DND-41 (cell line): ENCODE results near the gene TSPAN14.

Experiments
- CTCF ChIP-seq: IDR thresholded peaks from 2 replicates; pipeline ENCODE4 v1.5.1; 2012; ENCODE audit warnings: borderline replicate concordance, low read length, moderate library complexity, mild to moderate bottlenecking; ENCODE audit not compliant: poor library complexity, severe bottlenecking; ENCODE audit errors: extremely low read depth
- EZH2 ChIP-seq: IDR thresholded peaks from 3 replicates; pipeline ENCODE4 v1.6.1; 2012; ENCODE audit warnings: borderline replicate concordance, low read depth, mild to moderate bottlenecking, moderate library complexity, low read length, inconsistent platforms; ENCODE audit not compliant: severe bottlenecking

GRCh38 chr10:80486785-80487420 lies 32.8 kb downstream of the TSPAN14 start:
- TF ChIP-seq CTCF (no peak), EZH2 (no peak)
